Neutrophil (primary cell): ENCODE measurements around the gene SCML1.

ENCODE experiments used
- H3K27ac ChIP-seq: fragments of 200-600 bp; sonication (generic); 2 replicates; pipeline ENCODE4 v1.5.1; 2016; ENCODE audit warnings: mild to moderate bottlenecking, moderate library complexity
- H3K27me3 ChIP-seq: fragments of 200-600 bp; sonication (generic); 2 replicates; pipeline ENCODE4 v1.6.0; 2016; ENCODE audit warnings: mild to moderate bottlenecking
- H3K36me3 ChIP-seq: fragments of 200-600 bp; sonication (generic); 2 replicates; pipeline ENCODE4 v1.5.1; 2017
- H3K4me1 ChIP-seq, 2 experiments: fragments of 200-600 bp in 1 of 2; sonication (generic) in 1 of 2; 1 replicate in 1 of 2; 2 replicates in 1 of 2; pipeline versions ENCODE4 v1.5.1 to v1.6.1; 2013 to 2016; ENCODE audit warnings: low read depth in 1 of 2, low read length in 1 of 2, mild to moderate bottlenecking in 1 of 2, moderate library complexity in 1 of 2; ENCODE audit not compliant: control insufficient read depth in 1 of 2, insufficient read depth in 1 of 2
- H3K4me3 ChIP-seq, 2 experiments: fragments of 200-600 bp in 1 of 2; sonication (generic) in 1 of 2; 1 replicate in 1 of 2; 2 replicates in 1 of 2; pipeline ENCODE4 v1.5.1; 2013 to 2016; ENCODE audit warnings: low read depth in 1 of 2, low read length in 1 of 2, mild to moderate bottlenecking in 1 of 2, moderate library complexity in 1 of 2
- H3K9me3 ChIP-seq: fragments of 200-600 bp; sonication (generic); 2 replicates; pipeline ENCODE4 v1.5.1; 2016
- TF ChIP-seq, protein P1 (sequence below): fragments of 200-600 bp; sonication (generic); IDR thresholded peaks from 2 replicates; pipeline ENCODE4 v1.5.1; 2016; ENCODE audit warnings: antibody characterized with exemption

SCML1 gene

DNA sequence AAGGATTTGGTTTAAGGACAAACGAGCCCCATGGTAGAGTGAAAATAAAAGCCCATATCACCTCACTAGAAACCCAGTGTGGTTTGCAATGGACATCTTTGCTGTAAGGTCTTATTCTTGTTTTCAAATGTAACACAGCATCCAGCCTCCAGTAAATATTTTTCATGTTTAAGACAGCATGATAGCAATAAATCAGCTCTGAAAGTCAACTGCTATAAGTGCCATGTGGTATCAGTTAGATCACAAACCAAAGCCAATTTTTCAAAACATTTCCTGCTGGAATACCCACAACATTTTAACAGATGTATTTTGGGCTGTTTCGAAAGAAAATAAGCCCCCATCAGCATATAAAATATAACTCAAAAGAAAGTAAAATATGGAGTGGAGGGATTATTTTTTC, 24.0 kb upstream of the SCML1 start:
- no peak overlapping the region for H3K4me3 ChIP-seq
- no peaks in the 10 kb centered on the region for H3K27me3 ChIP-seq
- TF ChIP-seq, protein P1, sequence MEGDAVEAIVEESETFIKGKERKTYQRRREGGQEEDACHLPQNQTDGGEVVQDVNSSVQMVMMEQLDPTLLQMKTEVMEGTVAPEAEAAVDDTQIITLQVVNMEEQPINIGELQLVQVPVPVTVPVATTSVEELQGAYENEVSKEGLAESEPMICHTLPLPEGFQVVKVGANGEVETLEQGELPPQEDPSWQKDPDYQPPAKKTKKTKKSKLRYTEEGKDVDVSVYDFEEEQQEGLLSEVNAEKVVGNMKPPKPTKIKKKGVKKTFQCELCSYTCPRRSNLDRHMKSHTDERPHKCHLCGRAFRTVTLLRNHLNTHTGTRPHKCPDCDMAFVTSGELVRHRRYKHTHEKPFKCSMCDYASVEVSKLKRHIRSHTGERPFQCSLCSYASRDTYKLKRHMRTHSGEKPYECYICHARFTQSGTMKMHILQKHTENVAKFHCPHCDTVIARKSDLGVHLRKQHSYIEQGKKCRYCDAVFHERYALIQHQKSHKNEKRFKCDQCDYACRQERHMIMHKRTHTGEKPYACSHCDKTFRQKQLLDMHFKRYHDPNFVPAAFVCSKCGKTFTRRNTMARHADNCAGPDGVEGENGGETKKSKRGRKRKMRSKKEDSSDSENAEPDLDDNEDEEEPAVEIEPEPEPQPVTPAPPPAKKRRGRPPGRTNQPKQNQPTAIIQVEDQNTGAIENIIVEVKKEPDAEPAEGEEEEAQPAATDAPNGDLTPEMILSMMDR: no peak
- no peaks in the 10 kb centered on the region for H3K4me1 ChIP-seq
- H3K9me3 ChIP-seq: no peaks in the 10 kb centered on the region
- H3K36me3 ChIP-seq: no peaks in the 10 kb centered on the region
- no peak overlapping the region for H3K27ac ChIP-seq

DNA sequence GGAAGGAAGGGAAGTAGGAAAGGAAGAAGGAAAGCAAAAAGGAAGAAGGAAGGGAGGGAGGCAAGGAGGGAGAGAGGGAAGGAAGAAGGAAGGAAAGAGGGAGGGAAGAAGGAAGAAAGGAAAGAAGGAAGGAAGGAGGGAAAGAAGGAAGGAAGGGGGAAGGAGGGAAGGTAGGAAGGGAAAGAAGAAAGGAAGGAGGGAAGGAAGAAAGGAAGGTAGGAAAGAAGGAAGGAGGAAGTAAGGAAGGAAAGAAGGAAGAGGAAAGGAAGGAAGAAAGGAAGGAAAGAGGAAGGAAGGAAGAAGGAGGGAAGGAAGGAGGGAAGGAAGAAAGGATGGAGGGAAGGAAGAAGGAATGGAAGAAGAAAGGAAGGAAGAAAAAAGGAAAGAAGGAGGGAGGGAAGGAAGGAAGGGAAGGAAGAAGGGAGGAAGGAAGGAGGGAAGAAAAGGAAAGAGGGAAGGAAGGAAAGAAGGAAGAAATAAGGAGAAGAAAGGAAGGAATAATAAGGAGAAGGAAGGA, 18.6 kb upstream of the SCML1 start:
- TF ChIP-seq, protein P1: no peak
- Histone ChIP-seq H3K36me3 (no peaks in the 10 kb centered on the region), H3K4me1 (no peaks in the 10 kb centered on the region), H3K27me3 (no peaks in the 10 kb centered on the region), H3K4me3 (no peak overlapping the region), H3K27ac (no peak overlapping the region), H3K9me3 (no peaks in the 10 kb centered on the region)

DNA sequence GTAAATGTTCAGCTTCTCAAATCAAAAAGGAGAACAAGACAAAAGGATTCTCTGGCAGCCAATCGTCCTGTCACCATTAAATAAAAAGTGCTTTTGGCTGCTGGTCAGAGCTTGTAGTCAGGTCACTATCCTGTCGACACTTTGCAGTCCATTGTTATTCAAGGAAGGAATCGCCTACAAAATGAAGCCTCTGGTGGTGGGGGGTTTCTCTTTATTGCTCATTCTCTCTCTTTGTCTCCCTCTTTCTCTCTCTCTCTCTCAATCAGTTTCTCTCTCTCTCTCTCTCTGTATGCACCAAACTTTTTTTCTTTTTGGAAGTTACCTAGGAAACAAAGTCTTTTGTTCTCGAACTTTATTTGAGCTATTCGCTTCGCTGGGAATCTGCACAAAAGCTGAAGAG, 17.6 kb upstream of the SCML1 start:
- no peaks in the 10 kb centered on the region for H3K27me3 ChIP-seq
- H3K36me3 ChIP-seq: no peaks in the 10 kb centered on the region
- H3K27ac ChIP-seq: no peak overlapping the region
- TF ChIP-seq, protein P1: no peak
- no peaks in the 10 kb centered on the region for H3K9me3 ChIP-seq
- H3K4me3 ChIP-seq: no peak overlapping the region
- no peaks in the 10 kb centered on the region for H3K4me1 ChIP-seq

DNA sequence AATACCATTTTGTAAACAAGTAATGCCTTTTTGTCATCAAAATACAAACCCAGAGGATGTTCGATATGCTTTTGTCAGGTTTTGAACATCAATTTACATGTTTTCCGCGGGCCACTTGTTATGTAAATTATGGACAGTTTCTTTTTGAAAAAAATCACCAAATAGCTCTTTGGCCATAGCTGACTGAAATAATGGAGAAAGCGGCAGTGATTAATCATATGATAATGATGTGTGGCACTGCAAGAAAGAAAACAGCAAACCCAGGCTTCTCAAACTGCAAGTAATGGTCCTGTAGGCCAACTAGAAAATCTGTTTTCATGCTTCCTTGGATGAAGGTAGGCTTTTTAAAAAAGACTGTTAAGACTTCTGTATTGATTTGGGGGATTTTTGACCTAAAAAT, 15.6 kb upstream of the SCML1 start:
- Histone ChIP-seq H3K36me3 (no peaks in the 10 kb centered on the region), H3K27ac (no peak overlapping the region), H3K4me1 (no peaks in the 10 kb centered on the region), H3K9me3 (no peaks in the 10 kb centered on the region), H3K4me3 (no peak overlapping the region), H3K27me3 (no peaks in the 10 kb centered on the region)
- TF ChIP-seq, protein P1: no peak

DNA sequence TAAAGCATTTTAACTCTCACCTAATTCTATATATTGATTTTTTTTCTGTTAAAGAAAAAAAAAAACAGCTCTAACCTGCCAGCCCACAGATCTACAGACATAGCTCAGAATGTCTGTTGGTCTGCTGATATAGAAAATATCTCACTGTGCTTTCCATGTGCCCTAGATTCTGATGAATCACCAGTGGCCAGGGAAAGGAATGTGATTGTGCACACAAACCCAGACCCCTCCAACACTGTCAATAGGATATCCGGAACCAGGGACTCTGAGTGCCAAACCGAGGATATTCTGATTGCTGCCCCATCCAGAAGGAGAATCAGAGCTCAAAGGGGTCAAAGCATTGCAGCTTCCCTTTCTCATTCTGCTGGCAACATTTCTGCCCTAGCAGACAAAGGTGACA, 12.1 kb upstream of the SCML1 start:
- H3K36me3 ChIP-seq: no peaks in the 10 kb centered on the region
- H3K4me1 ChIP-seq: no peaks in the 10 kb centered on the region
- TF ChIP-seq, protein P1: no peak
- H3K4me3 ChIP-seq: no peak overlapping the region
- H3K27me3 ChIP-seq: no peaks in the 10 kb centered on the region
- no peak overlapping the region for H3K27ac ChIP-seq
- no peaks in the 10 kb centered on the region for H3K9me3 ChIP-seq
